Epithelial cell of prostate (primary cell): ENCODE data around the gene RPS26.
A peak's percentile ranks its signal among the peaks of the same experiment; 100 is the strongest.
"Not testable (repeated sequence)": the region's sequence is repeated elsewhere in the genome, so short reads cannot be mapped to it uniquely, and the experiment has no call there.

ENCODE experiments used
- DNase-seq: peaks from one replicate; pipeline ENCODE4 v3.0.0-alpha.2; 2011; ENCODE audit warnings: low read depth, low spot score
- H3K27ac ChIP-seq: fragments of 450-650 bp; 2 replicates; pipeline ENCODE4 v1.5.1; 2017; ENCODE audit warnings: mild to moderate bottlenecking

The RPS26 gene

DNA sequence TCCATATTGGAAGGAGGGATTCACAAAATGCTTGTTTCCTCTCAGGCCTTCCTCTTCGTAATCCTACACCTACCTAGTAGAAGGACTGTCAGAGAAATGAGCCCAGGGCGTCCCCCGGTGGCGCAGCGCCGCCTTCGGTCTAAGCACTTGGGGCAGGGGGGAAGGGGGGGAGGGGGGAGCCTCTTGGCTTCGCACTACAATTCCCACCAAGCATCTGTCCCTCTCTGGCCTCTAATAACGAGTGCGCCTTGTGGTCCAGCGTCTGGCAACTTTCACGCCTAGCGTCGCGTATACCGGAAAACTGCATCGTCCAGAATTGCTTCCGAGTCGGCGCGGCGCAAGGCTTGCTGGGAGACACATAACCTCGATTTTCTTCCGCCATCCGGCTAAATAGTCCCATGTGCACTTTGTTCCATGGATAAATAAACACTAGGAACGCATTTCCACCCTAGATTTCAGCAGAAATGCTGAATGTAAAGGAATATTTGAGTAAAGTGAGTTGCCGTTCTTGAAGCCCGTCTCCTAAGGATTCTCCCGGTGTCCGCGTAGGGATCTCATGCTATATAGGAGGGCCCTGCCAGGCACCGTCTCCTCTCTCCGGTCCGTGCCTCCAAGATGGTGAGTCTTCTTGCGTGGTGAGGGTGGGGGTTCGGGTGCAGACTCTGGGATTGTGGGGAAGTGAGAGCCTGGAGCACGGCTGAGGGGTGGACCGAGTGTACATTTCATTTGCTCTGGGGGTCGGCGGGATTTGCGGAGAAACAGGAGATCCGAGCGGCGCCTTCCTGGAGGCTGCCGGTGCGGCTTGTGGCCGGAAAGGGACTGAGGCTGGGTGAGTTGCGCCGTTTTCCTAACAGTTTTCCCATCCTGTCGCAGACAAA lies at the start of gene RPS26:
RPS26 (plus strand) TSS at position 367 of the 878 bp plus-strand sequence; CDS start at position 616, 249 bp downstream.
- DNase-seq = peak; percentile 94
- peak within 1 kb of the TSS; percentile 88 for H3K27ac ChIP-seq

DNA sequence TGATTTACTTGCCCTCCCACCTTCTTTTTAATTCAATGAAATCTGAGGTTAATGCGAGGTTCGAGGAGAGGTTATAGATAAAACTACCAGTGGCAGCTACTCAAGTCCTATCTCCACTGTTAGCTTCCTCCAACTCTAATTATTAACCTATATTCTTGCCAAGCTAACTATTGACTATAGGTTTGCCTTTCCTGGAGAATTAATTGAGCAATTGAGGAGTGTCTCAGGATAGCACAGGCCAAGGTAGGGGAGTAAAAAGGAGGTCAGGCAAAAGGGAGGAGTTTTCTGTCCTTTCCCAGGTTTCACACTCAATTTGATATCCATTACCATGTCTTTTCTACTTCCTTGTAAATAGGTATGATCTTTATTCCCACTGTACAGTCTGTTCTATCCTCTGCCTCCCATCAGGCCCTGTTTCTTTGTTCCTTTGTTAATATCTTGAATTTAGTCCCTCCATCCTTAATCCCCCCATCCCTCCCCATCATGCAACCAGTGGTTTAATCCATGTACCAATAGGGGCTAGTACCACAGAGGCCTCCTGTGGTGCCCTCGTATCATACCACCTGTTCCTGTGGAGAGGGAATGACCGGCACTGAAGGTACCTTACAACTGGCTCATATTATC lies 48.4 kb upstream of the RPS26 start:
- DNase-seq = no peak
- no peak overlapping the region for H3K27ac ChIP-seq

DNA sequence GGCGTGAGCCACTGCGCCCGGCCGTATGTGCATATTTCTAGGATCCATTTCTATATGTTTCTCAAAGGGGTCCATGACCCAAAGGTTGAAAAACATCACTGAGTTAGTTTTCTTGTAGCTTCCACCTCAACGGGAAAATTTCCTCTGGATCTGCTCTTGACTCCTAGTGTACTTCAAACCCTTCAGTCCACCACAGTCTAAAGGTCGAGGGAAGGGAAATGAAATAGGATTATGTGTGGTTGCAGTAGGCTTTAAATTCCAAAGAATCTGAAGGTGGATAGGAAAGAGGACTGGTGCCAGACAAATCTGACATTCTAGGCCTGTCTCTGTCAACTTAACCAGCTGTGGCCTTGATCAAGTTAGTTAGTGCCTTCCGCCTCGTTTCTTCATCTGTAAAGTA lies 46.4 kb upstream of the RPS26 start:
- H3K27ac ChIP-seq = no peak overlapping the region
- DNase-seq = no peak

DNA sequence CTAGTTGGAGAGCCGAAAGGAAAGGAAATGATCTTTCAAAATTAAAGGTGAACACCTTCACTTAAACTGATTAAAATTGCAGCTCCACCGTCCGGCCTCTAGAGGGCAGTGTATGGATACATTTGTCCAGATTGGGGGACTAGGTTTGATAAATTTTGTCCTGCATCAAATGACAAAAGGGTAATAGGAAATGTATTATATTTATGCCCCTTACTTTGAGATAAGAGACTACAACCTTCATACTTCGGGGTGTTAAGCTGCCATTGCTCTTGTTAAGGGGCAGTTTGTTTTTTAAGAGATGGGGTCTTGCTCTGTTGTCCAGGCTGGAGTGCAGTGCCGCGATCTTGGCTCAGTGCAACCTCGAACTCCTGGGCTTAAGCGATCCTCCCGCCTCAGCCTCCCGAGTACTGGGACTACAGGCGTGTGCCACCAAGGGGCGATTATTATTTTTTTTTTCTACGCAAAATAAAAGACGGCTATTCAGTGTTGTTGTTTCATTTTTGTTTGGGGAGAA lies 45.5 kb upstream of the RPS26 start:
- H3K27ac ChIP-seq = peak overlapping the region; percentile 39
- DNase-seq = no peak

DNA sequence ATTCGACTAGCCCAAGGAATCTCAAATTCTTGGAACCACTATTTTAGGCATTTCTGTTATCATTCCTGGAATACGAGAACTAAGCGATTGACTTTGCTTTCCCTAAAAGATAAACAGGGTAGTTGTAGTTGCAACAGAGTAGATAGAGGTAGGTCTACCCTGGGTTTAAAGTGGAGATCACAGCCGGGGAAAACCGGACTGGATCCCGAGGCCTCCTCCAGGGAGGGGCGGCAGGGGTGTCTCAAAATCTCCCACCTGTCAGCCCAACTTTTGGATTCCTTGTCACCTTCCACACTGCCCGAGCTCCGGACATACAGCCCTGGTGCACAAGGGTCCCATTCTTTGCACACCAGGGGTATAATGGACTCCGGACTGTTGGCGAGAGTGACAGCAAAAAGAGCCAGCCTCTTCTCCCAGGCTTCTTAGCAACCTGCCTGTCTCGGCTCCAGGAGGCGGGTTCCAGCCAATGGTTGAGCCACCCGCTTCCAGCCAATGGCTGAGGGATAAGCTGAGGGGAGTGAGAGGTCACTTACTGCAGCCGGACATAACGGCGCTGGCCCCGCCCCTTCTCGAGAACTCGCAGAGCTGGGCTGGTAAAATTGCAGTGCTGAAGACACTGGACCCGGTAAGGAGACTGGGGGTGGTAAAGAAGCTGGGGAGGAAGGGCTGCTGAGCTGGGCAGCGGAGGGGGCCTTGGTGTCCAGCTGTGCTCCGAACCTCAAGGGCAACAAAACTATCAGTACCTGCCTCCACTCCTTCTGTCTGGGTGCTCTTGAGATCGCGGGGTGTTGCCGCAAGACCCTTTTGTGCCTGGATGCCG lies 44.8 kb upstream of the RPS26 start, which contains the start of gene SUOX:
SUOX (plus strand) TSS at position 562 of the 820 bp plus-strand sequence. CDS start 4,946 bp downstream, outside the sequence.
- peak; percentile 66 for DNase-seq
- H3K27ac ChIP-seq = peak within 1 kb of the TSS; percentile 39

DNA sequence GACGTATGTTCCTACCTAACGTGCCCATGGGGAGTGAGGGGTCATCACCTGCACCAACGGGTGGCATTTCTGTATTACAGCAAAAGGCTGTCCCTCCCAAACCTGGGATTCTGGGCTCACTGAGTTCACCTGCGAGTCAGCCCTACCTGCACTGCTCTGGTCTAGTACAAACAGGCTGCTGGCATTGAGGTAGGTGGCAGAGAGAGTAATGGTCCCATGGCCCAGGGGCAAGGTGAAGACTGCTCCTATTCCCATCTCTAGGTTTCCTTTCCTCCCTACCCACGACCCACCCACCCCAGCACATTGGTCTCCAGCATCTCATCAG lies 44.2 kb upstream of the RPS26 start:
- no peak for DNase-seq
- H3K27ac ChIP-seq = peak overlapping the region; percentile 39

DNA sequence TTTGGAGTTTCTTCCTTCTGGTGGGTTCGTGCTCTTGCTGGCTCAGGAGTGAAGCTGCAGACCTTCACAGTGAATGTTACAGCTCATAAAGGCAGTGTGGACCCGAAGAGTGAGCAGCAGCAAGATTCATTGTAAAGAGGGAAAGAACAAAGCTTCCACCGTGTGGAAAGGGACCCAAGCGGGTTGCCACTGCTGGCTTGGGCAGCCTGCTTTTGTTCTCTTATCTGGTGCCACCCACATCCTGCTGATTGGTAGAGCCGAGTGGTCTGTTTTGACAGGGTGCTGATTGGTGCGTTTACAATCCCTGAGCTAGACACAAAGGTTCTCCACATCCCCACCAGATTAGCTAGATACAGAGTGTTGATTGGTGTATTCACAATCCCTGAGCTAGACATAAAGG lies 42.2 kb upstream of the RPS26 start:
- not testable (repeated sequence) for H3K27ac ChIP-seq, DNase-seq

DNA sequence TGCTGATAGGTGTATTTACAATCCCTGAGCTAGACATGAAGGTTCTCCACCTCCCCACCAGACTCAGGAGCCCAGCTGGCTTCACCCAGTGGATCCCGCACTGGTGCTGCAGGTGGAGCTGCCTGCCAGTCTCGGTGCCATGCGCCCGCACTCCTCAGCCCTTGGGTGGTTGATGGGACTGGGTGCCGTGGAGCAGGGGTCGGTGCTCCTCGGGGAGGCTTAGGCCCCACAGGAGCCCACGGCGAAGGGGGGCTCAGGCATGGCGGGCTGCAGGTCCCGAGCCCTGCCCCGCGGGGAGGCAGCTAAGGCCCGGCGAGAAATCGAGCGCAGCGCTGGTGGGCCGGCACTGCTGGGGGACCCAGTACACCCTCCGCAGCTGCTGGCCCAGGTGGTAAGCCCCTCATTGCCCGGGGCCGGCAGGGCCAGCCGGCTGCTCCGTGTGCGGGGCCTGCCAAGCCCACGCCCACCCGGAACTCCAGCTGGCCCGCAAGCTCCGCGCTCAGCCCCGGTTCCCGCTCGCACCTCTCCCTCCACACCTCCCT lies 41.6 kb upstream of the RPS26 start:
- H3K27ac ChIP-seq, DNase-seq: not testable (repeated sequence)

DNA sequence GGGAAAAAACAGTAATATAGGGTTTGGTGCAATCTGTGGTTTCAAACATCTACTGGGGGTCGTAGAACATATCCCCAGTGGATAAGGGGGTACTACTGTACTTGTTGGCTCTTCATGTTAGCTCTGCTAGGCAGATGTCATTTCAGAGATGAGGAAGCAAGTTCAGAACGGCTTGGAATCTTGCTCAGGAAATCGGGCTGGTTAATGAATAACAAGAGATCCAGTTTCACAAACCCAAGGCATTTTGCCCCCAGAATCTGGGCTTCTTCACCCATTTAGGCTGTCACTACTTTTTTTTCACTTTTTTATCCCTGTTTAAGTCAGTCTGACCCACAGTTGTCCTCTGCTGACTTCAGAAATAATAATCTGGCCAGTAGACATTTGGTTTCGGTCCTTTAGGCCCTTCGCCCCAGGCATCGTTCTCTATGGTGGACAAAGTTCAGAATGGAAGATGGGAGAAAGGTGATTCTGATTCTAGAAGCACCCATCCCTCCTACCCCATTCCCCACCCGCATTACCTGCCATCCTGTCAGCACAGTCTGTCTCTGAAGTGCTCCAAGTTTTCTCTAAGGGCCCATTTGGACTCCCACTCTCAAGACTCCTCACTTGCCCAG lies 40.1 kb upstream of the RPS26 start:
- no peak overlapping the region for H3K27ac ChIP-seq
- DNase-seq = no peak

DNA sequence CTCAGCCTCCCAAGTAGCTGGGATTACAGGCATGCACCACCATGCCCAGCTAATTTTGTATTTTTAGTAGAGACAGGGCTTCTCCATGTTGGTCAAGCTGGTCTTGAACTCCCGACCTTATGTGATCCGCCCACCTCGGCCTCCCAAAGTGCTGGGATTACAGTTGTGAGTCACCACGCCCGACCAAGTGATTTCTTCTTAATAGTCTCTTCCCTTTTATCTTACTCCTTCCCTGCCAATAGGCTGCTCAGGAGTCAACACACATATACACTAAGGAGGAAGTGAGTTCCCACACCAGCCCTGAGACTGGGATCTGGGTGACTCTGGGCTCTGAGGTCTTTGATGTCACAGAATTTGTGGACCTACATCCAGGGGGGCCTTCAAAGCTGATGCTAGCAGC lies 38.3 kb upstream of the RPS26 start:
- DNase-seq = not testable (repeated sequence)

DNA sequence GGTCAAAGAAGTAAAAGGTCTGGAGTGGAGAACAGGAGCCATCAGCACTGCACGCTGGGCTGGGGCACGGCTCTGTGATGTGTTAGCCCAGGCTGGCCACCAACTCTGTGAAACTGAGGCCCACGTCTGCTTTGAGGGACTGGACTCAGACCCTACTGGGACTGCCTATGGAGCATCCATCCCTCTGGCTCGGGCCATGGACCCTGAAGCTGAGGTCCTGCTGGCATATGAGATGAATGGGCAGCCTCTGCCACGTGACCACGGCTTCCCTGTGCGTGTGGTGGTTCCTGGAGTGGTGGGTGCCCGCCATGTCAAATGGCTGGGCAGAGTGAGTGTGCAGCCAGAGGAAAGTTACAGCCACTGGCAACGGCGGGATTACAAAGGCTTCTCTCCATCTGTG lies 37.5 kb upstream of the RPS26 start:
- DNase-seq = no peak
- no peak overlapping the region for H3K27ac ChIP-seq

More for the DNA sequence above, 38.3 kb upstream of the RPS26 start:
- not testable (repeated sequence) for H3K27ac ChIP-seq

DNA sequence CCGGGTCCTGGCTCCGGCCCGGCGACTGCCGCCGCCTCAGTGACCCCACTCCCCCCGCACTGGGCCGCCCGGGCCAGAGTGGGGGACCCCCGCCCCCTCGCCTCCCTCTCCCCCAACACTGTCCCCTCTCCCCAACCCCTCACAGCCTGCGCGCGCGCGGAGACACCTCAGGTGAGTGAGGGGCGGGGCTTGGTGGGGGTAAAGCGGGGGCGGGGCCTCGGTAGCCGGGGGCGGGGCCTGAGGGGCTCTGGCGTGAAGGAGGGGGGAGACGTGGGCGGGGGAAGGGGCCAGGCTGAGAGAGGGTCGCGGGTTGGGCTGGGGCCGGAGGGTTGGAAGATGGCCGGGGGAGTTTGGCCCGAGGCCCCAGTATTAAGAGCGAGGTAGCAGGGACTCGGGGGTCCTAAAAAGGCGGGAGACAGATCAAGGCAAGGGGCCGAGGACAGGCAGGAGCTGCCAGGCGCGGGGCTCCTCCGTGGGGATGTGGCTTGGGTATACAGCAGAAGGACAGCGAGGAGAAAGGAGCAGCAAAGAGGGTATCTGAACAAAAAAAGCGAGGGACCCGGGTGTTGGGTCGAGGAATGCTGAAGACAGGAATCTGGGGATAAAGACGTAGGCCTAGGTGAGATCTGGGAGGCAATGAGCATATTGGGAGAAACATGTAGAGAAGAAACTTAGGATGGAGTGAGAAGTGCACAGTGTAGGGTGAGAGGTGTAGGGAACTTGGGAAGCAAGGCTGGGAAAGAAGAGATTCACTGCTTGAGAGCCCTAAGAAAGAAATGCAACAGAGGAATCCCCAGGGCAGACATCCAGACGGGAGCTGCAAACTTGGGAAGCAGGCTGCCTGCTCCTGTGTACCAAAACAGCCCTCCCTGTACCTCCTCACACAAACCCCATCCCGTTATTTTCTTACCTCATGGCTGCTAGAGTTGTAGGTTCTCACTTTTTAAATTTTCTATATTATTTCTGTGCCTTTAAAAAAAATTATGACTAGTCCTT lies 33.9 kb upstream of the RPS26 start:
- H3K27ac ChIP-seq = peak overlapping the region; percentile 63
- DNase-seq = no peak

DNA sequence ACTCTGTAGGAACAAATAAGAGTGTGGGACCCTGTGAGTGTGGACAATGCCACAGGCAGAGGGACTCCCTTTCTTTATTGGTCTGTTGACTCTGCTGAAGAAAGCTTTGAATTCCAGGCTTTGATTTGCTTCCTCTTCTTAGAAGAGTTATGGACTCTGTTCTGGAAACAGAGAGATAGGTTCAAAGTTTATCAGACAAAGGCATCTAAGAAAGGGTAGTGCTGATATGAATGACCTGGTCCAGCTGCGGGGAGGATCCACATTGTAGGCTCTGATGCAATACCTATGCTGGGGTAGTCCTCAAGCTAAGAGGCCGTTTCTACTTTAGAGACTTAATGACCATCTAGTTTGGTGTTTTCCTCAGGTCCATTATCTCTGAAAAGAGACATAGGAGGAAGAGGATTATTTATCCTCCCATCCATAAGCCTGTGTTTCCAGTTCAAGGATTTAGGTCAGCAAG lies 31.6 kb upstream of the RPS26 start:
- DNase-seq = no peak

DNA sequence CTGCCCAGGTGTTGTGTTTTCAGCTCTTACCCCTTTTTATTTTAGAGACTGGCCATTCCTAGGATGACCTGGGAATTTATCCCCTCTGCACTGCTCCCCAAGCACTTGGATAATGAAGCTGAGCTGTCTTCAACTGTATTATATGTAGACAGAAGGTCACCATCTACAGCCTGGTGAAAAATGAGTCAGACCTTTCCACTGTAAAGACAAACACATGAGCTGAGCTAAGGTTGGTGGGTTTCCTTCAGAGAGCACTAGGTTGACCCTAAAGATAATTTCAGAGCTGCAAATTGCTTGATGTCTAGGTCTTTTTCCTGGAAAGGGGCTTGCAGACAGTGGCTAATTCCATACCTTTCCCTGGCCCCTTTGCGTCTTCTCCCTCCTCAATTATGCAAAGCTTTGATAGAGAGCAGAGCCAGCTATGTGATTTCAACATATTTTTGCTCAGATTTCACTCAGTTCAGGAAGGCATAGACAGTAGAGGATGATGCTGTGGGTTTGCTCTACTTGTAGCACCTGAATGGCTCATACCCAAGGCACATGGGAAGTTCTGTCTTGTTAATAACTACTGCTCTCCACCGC lies 30.1 kb upstream of the RPS26 start:
- no peak for DNase-seq
- no peak overlapping the region for H3K27ac ChIP-seq

More for the DNA sequence above, 31.6 kb upstream of the RPS26 start:
- no peak overlapping the region for H3K27ac ChIP-seq

DNA sequence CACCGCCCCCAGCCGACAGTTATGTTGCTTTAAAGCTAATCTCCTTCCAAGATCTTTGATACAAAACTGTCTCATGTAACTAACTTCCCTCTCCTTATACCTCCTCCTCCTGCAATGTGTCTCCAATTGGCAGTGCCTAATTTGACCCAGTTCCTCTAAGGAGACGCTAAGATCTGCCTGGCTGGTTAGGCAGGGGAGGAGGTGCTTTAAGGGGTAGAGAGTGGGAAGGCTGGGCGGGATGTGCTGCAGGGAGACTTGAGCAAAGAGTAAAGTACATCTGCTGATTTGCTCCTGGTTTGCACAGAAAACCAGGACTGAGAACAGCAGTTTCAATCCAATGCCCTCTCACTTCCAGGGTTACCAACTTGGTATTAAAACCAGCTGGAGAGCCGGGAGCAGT lies 28.2 kb upstream of the RPS26 start:
- no peak overlapping the region for H3K27ac ChIP-seq
- DNase-seq = no peak

DNA sequence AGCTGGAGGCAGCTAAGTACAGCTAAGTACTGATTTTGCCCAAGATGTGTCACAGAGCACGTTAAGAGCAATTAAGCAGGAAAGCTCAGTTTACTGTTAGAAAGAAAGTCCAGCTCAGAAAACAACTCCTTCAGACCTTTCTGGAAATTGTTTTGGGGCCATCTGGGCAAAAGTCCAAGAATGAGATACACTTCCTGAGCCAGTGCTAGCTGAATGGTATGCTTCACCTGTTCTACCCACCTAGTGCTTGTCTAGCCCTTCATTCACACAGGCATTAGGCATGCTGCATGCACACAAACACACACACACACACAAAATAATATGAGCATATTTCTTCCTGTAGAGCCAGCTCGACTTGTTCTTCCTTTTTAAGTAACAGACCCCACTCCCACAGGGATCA lies 27.5 kb upstream of the RPS26 start:
- no peak overlapping the region for H3K27ac ChIP-seq
- DNase-seq = no peak

DNA sequence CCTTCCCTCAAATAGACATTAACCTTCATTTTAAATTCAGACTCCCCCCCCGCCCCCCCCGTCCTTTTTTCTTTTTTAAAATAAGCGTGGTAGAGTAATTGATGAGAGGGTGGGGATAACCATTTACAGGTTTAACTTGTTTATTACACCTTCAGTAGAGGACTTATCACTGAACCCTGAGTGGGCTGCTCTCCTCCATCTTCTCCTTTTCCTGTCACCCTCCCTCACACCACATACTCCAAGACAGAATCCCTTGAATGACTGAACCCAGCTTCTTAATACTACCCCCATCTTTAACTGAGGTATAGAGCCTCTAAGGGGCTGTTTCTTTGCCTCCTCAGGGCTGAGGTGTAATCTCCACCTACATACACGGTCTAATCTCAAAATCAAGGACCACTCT lies 24.5 kb upstream of the RPS26 start:
- no peak overlapping the region for H3K27ac ChIP-seq
- DNase-seq = no peak

DNA sequence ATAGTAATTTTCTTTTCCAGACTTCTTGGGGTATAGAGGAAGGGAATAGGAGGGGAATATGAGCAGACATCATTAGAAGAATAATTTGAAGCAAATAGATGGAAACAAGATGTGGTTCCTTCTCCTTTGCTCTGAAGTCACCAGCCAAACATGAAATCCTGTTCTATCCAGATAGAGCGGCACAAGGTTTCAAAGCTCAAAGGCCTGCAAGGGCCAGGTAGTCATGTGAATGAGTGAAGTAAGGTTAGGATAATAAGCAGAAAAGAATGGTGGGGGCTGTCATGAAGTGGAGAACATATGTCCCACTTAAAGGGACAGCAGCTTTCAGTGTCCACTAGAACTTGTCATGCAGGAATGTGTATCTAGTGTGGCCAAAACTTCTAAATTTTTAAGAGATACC lies 23.4 kb upstream of the RPS26 start:
- no peak for DNase-seq
- H3K27ac ChIP-seq = no peak overlapping the region
